ENCODE data around the gene TMED4. TPM values are rescaled to one million over a fixed set of nuclear protein-coding genes. Genes with fewer than 3 reads are reported as not detected.

The TMED4 gene
- total and polyA plus RNA-seq, 11 donors, result 48.5 to 129 (median 67.2) TPM

DNA sequence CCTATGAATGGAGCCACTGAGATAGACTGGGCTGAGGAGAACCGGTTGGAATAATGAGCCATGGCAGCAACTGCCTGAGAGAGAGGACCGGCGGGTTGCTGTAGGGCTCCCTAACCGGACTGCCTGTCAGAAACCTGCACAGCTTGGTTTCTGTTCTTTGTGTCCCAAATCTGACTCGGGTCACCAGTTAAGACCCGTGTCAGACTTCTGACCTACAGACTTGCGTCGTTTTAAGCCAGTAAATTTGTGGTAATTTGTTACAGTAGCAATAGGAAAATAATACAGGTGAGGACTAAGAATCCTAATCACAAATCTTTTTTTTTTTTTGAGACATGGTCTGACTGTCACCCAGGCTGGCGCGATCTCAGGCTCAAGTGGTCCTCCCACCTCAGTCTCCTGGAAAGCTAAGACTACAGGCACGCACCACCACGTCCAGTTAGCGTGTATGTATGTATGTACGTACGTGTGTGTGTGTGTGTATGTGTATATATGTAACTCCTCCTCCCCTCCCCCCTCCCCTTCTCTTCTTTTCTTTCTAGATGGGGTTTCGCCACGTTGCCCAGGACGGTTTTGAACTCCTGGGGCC is 7.7 kb downstream of the TMED4 start:
- Histone ChIP-seq H3K27me3 (no peaks in the 10 kb centered on the region), H3K9me3 (no peaks in the 10 kb centered on the region), H3K36me3 (peaks cover under 1 to 71% (median 68%) of the 10 kb centered on the region in 9 donors), H3K4me3 (peak overlapping the region; percentile 65 to 97 (median 86)), H3K4me1 (peaks cover 4 to 30% (median 20%) of the 10 kb centered on the region in 12 donors), H3K27ac (peak overlapping the region; percentile 53 to 95 (median 88))
- ATAC-seq, result no peak
- no peak for DNase-seq
- whole genome bisulfite sequencing, 4 donors, result 31 to 38% (median 33%) methylated on average over 18 of the region's 18 CpGs
- intact Hi-C loops (cut with DNase I), result loop anchor here in 2 of 10 donors (5.0 to 10.0 kb wide), 2 partner anchors 82 to 540 kb away; partner anchors contain the start of genes NUDCD3 (in 1 of the 2) and TBRG4 (in 1 of the 2)
- TF ChIP-seq POLR2A (IDR thresholded peaks at IDR 0.05), result no peak
- TF ChIP-seq, protein P1, sequence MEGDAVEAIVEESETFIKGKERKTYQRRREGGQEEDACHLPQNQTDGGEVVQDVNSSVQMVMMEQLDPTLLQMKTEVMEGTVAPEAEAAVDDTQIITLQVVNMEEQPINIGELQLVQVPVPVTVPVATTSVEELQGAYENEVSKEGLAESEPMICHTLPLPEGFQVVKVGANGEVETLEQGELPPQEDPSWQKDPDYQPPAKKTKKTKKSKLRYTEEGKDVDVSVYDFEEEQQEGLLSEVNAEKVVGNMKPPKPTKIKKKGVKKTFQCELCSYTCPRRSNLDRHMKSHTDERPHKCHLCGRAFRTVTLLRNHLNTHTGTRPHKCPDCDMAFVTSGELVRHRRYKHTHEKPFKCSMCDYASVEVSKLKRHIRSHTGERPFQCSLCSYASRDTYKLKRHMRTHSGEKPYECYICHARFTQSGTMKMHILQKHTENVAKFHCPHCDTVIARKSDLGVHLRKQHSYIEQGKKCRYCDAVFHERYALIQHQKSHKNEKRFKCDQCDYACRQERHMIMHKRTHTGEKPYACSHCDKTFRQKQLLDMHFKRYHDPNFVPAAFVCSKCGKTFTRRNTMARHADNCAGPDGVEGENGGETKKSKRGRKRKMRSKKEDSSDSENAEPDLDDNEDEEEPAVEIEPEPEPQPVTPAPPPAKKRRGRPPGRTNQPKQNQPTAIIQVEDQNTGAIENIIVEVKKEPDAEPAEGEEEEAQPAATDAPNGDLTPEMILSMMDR (IDR thresholded peaks at IDR 0.05), result no peak

DNA sequence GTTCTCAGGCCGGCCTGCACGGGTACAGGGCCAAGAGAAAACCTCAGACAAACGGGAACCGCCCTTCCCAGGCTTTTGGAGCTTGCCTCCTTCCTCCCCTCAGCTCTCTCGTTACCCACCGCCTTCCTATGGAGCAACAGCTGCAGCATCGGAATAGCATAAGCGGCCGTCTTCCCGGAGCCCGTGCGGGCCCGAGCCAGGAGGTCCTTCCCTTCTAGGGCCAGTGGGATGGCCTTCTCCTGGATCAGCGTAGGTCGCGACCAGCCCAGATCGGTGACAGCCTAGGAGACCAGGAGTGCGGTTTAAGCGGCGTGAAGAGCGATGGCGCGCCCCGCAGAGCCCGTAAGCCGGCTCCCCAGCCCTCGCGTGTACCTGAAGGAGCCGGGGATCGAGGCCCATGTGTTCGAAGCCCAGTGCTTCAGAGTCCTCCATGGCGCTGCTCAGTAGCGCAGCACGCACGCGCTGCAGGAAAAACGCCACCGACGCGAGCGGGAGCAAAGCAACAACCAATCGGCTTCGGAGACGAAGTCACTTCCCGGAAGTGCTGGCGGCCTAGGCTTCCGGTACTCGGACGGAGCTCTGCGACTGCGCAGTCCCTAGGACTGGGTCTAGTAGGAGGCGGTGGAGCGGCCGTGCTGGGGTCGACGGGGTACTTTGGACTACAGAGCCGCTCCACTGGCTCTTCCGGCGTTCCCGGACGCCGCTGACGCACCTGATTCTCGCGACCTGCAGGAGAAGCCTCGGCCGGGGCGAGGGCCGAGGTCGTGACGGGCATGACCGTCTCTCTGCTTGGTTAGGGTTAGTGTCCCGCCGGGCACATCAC is 8.4 kb downstream of the TMED4 start, which contains the start of gene DDX56:
DDX56 (minus strand) TSS at position 445 of the 823 bp plus-strand sequence; CDS start at position 432, 13 bp downstream.
- no peaks in the 10 kb centered on the region for H3K27me3 ChIP-seq
- intact Hi-C loops (cut with DNase I), result loop anchor here in 2 of 10 donors (5.0 to 10.0 kb wide), 2 partner anchors 81 to 541 kb away; partner anchors contain the start of genes NUDCD3 (in 1 of the 2) and TBRG4 (in 1 of the 2)
- DNase-seq (peak; percentile 94 to 97 (median 97)), ATAC-seq (peak; percentile 96 to 98 (median 97))
- peaks cover 4 to 71% (median 68%) of the 10 kb centered on the region in 9 donors for H3K36me3 ChIP-seq
- no peaks in the 10 kb centered on the region for H3K9me3 ChIP-seq
- H3K27ac ChIP-seq, result peak within 1 kb of the TSS; percentile 53 to 95 (median 88)
- peak; percentile 58 to 94 for TF ChIP-seq POLR2A (IDR thresholded peaks at IDR 0.05)
- TF ChIP-seq, protein P1 (IDR thresholded peaks at IDR 0.05), result peak in 2 of 12 donors; percentile 6 to 12
- H3K4me3 ChIP-seq, result peak within 1 kb of the TSS; percentile 65 to 97 (median 86)
- peaks cover 4 to 30% (median 20%) of the 10 kb centered on the region in 12 donors for H3K4me1 ChIP-seq
- WGBS, 4 donors, result 0 to 1% (median 0%) methylated on average over 36 to 74 of the region's 74 CpGs

DNA sequence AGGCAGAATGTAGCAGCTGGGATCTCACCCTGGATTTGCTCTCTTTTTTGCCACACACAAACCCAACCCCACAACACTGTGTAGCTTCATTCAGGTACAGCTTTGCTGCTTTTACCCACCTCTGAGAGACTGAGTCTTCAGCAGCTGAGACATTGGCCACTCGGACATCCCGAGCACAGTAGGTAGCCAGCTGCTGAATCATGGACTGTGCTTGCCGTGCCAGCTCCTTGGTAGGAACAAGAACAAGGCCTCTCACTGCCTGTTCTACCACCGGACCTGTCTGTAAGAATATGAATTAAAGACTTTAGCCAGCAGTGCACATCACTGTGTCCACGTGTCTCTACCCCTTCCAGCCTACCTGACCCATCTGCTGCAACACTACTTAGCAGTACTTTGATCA is 9.3 kb downstream of the TMED4 start:
- no peak for ATAC-seq
- peaks cover 4 to 71% (median 68%) of the 10 kb centered on the region in 9 donors for H3K36me3 ChIP-seq
- no peaks in the 10 kb centered on the region for H3K27me3 ChIP-seq
- WGBS, 4 donors, result 72 to 77% (median 76%) methylated on average over 5 of the region's 5 CpGs
- H3K4me1 ChIP-seq, result peaks cover 4 to 30% (median 20%) of the 10 kb centered on the region in 12 donors
- H3K4me3 ChIP-seq, result peak overlapping the region; percentile 65 to 97 (median 86)
- no peak for DNase-seq
- peak overlapping the region in 1 of 12 donors; percentile 91 for H3K27ac ChIP-seq
- TF ChIP-seq POLR2A (IDR thresholded peaks at IDR 0.05), result no peak
- TF ChIP-seq, protein P1 (IDR thresholded peaks at IDR 0.05), result no peak
- intact Hi-C loops (cut with DNase I), result loop anchor here in 2 of 10 donors (5.0 to 10.0 kb wide), 2 partner anchors 80 to 542 kb away; partner anchors contain the start of genes NUDCD3 (in 1 of the 2) and TBRG4 (in 1 of the 2)
- no peaks in the 10 kb centered on the region for H3K9me3 ChIP-seq

All from heart left ventricle (tissue), 16 donors.